ENCODE data around the gene GRAMD2B.
"Not testable (repeated sequence)": the region's sequence is repeated elsewhere in the genome, so short reads cannot be mapped to it uniquely, and the experiment has no call there.

The GRAMD2B gene

GRCh38 chr5:126377424-126377823, 45.8 kb upstream of the GRAMD2B start:
- Histone ChIP-seq H3K9me2 (ENCODE audit: low read depth, low read length) (no peaks in the 10 kb centered on the region), H3K4me1 (ENCODE audit: insufficient read depth, low read length, severe bottlenecking) (no peaks in the 10 kb centered on the region), H3F3A (ENCODE audit: insufficient read depth, low read length) (no peaks in the 10 kb centered on the region), H2AFZ (ENCODE audit: low read length) (no peak overlapping the region), H3K36me3 (ENCODE audit: insufficient read depth, low read length) (no peaks in the 10 kb centered on the region), H4K20me1 (ENCODE audit: insufficient read depth, low read length) (no peaks in the 10 kb centered on the region), H3K27me3 (ENCODE audit: insufficient read depth, low read length) (no peaks in the 10 kb centered on the region; the same call in 1 of the 2 replicates), H3K79me2 (ENCODE audit: insufficient read depth, low read length) (no peaks in the 10 kb centered on the region), H3K9me3 (ENCODE audit: low read length) (no peaks in the 10 kb centered on the region), H3K4me2 (ENCODE audit: low read length) (no peak overlapping the region), H3K4me3 (ENCODE audit: low read depth, low read length, poor library complexity, severe bottlenecking) (no peak overlapping the region), H3K9ac (ENCODE audit: low read length) (no peak overlapping the region), H3K27ac (ENCODE audit: low read depth, low read length, poor library complexity, severe bottlenecking) (no peak overlapping the region)
- TF ChIP-seq EZH2 (IDR thresholded peaks at IDR 0.05; ENCODE audit: borderline replicate concordance, low read length) (no peak), CTCF (IDR thresholded peaks at IDR 0.05; ENCODE audit: low read length) (no peak)

- not testable (repeated sequence) for H3K4me1 ChIP-seq (ENCODE audit: insufficient read depth, low read length, severe bottlenecking); H3K9ac ChIP-seq (ENCODE audit: low read length); H3F3A ChIP-seq (ENCODE audit: insufficient read depth, low read length); H2AFZ ChIP-seq (ENCODE audit: low read length); H3K9me3 ChIP-seq (ENCODE audit: low read length); H3K4me2 ChIP-seq (ENCODE audit: low read length); H3K79me2 ChIP-seq (ENCODE audit: insufficient read depth, low read length); H3K36me3 ChIP-seq (ENCODE audit: insufficient read depth, low read length); H4K20me1 ChIP-seq (ENCODE audit: insufficient read depth, low read length); H3K27ac ChIP-seq (ENCODE audit: low read depth, low read length, poor library complexity, severe bottlenecking); H3K9me2 ChIP-seq (ENCODE audit: low read depth, low read length); H3K27me3 ChIP-seq (ENCODE audit: insufficient read depth, low read length); H3K4me3 ChIP-seq (ENCODE audit: low read depth, low read length, poor library complexity, severe bottlenecking)
Measured at GRCh38 chr5:126380316-126380715, 42.9 kb upstream of the GRAMD2B start.

GRCh38 chr5:126383246-126383645, 40.0 kb upstream of the GRAMD2B start:
- Histone ChIP-seq H3K27me3 (ENCODE audit: insufficient read depth, low read length) (no peaks in the 10 kb centered on the region; the same call in 1 of the 2 replicates), H3F3A (ENCODE audit: insufficient read depth, low read length) (no peaks in the 10 kb centered on the region), H2AFZ (ENCODE audit: low read length) (no peak overlapping the region), H3K9ac (ENCODE audit: low read length) (no peak overlapping the region), H3K79me2 (ENCODE audit: insufficient read depth, low read length) (no peaks in the 10 kb centered on the region), H3K9me2 (ENCODE audit: low read depth, low read length) (no peaks in the 10 kb centered on the region), H3K27ac (ENCODE audit: low read depth, low read length, poor library complexity, severe bottlenecking) (no peak overlapping the region), H3K4me1 (ENCODE audit: insufficient read depth, low read length, severe bottlenecking) (no peaks in the 10 kb centered on the region), H3K4me3 (ENCODE audit: low read depth, low read length, poor library complexity, severe bottlenecking) (no peak overlapping the region), H3K36me3 (ENCODE audit: insufficient read depth, low read length) (no peaks in the 10 kb centered on the region), H4K20me1 (ENCODE audit: insufficient read depth, low read length) (no peaks in the 10 kb centered on the region), H3K9me3 (ENCODE audit: low read length) (no peaks in the 10 kb centered on the region), H3K4me2 (ENCODE audit: low read length) (no peak overlapping the region)
- TF ChIP-seq CTCF (IDR thresholded peaks at IDR 0.05; ENCODE audit: low read length) (no peak), EZH2 (IDR thresholded peaks at IDR 0.05; ENCODE audit: borderline replicate concordance, low read length) (no peak)

- Histone ChIP-seq H3K27ac (ENCODE audit: low read depth, low read length, poor library complexity, severe bottlenecking) (no peak overlapping the region), H3F3A (ENCODE audit: insufficient read depth, low read length) (no peaks in the 10 kb centered on the region), H3K4me1 (ENCODE audit: insufficient read depth, low read length, severe bottlenecking) (no peaks in the 10 kb centered on the region), H3K27me3 (ENCODE audit: insufficient read depth, low read length) (no peaks in the 10 kb centered on the region; the same call in 1 of the 2 replicates), H3K36me3 (ENCODE audit: insufficient read depth, low read length) (no peaks in the 10 kb centered on the region), H3K4me3 (ENCODE audit: low read depth, low read length, poor library complexity, severe bottlenecking) (no peak overlapping the region), H2AFZ (ENCODE audit: low read length) (no peak overlapping the region), H3K9me2 (ENCODE audit: low read depth, low read length) (no peaks in the 10 kb centered on the region), H3K9me3 (ENCODE audit: low read length) (no peaks in the 10 kb centered on the region), H3K79me2 (ENCODE audit: insufficient read depth, low read length) (no peaks in the 10 kb centered on the region), H3K4me2 (ENCODE audit: low read length) (no peak overlapping the region), H4K20me1 (ENCODE audit: insufficient read depth, low read length) (no peaks in the 10 kb centered on the region), H3K9ac (ENCODE audit: low read length) (no peak overlapping the region)
- no peak for TF ChIP-seq CTCF (IDR thresholded peaks at IDR 0.05; ENCODE audit: low read length)
- no peak for TF ChIP-seq EZH2 (IDR thresholded peaks at IDR 0.05; ENCODE audit: borderline replicate concordance, low read length)
Measured at GRCh38 chr5:126383776-126384175, 39.4 kb upstream of the GRAMD2B start.
